ENCODE results near the gene CASP8. TPM values are rescaled to one million over a fixed set of nuclear protein-coding genes. Genes with fewer than 3 reads are reported as not detected.

The CASP8 gene
- total and polyA plus RNA-seq, 2 donors (not counting 3 experiments of a cell fraction or from before 2014, with no cell fraction given), result 5.3 to 5.8 TPM

DNA sequence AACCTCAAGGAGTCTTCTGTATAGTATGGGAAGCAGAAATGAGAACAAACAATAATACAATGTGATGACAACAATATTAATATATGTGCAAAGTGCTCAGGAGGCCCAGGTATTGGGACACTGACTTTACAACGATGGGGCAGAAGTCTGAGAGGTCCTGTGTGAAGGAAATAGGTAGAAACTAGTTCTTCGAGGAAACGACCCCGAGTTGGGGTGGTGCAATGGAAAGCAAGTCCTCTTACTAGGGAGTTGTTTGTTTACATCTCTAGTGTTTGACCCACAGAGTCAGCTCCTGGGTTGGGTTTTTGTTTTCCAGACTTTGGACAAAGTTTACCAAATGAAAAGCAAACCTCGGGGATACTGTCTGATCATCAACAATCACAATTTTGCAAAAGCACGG lies 16.2 kb downstream of the CASP8 start:
- Histone ChIP-seq H3K4me1 (ENCODE audit: control insufficient read depth, extremely low read depth, insufficient read depth, low read length) (no peaks in the 10 kb centered on the region), H3K27ac (ENCODE audit: insufficient read depth, low read depth, low read length) (no peak overlapping the region), H3K9ac (replicated peaks; ENCODE audit: extremely low read depth, insufficient read depth, low read length) (no peak overlapping the region), H3K36me3 (ENCODE audit: control insufficient read depth in 2 of 2, extremely low read depth in 1 of 2, insufficient read depth in 2 of 2, low read length in 2 of 2) (no peaks in the 10 kb centered on the region), H3K79me2 (ENCODE audit: control insufficient read depth, insufficient read depth, low read length) (no peaks in the 10 kb centered on the region), H3K9me1 (replicated peaks; ENCODE audit: control insufficient read depth, extremely low read depth, insufficient read depth, low read length) (no peaks in the 10 kb centered on the region), H4K20me1 (replicated peaks; ENCODE audit: control insufficient read depth, extremely low read depth, insufficient read depth, low read length) (no peaks in the 10 kb centered on the region), H2AFZ (ENCODE audit: low read depth, low read length) (no peak overlapping the region), H3K4me3 (replicated peaks in 1 of 3; ENCODE audit: insufficient read depth in 1 of 3, low read depth in 1 of 3, low read length in 3 of 3) (no peak overlapping the region), H3K27me3 (ENCODE audit: control insufficient read depth in 2 of 2, insufficient read depth in 2 of 2, low read length in 2 of 2) (no peaks in the 10 kb centered on the region), H3K9me3 (replicated peaks; ENCODE audit: control insufficient read depth, insufficient read depth, low read length) (no peaks in the 10 kb centered on the region), H3K4me2 (ENCODE audit: insufficient read depth, low read length) (no peak overlapping the region)
- BruUV-seq (replicated peaks), result no TSS peak
- dilution Hi-C loops (cut with MboI; ENCODE audit: extremely low pct_ligation_motif_present, low sequenced_read_pairs), result no loop called here
- no peak for TF ChIP-seq MYC (IDR thresholded peaks at IDR 0.05; ENCODE audit: low read depth, low read length)
- TF ChIP-seq, protein P1, sequence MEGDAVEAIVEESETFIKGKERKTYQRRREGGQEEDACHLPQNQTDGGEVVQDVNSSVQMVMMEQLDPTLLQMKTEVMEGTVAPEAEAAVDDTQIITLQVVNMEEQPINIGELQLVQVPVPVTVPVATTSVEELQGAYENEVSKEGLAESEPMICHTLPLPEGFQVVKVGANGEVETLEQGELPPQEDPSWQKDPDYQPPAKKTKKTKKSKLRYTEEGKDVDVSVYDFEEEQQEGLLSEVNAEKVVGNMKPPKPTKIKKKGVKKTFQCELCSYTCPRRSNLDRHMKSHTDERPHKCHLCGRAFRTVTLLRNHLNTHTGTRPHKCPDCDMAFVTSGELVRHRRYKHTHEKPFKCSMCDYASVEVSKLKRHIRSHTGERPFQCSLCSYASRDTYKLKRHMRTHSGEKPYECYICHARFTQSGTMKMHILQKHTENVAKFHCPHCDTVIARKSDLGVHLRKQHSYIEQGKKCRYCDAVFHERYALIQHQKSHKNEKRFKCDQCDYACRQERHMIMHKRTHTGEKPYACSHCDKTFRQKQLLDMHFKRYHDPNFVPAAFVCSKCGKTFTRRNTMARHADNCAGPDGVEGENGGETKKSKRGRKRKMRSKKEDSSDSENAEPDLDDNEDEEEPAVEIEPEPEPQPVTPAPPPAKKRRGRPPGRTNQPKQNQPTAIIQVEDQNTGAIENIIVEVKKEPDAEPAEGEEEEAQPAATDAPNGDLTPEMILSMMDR (IDR thresholded peaks at IDR 0.05; ENCODE audit: extremely low read depth in 1 of 2, insufficient read depth in 1 of 2, low read depth in 1 of 2, low read length in 2 of 2), result no peak
- TF ChIP-seq JUN (IDR thresholded peaks at IDR 0.05; ENCODE audit: borderline replicate concordance, insufficient read depth, insufficient read length, low read depth), result no peak
- TF ChIP-seq POLR2A (IDR thresholded peaks at IDR 0.05; ENCODE audit: low read depth, low read length), result no peak
- TF ChIP-seq, protein P2, sequence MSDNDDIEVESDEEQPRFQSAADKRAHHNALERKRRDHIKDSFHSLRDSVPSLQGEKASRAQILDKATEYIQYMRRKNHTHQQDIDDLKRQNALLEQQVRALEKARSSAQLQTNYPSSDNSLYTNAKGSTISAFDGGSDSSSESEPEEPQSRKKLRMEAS (IDR thresholded peaks at IDR 0.05; ENCODE audit: insufficient read depth, insufficient read length), result no peak
- TF ChIP-seq GATA2 (IDR thresholded peaks at IDR 0.05; ENCODE audit: insufficient read depth, insufficient read length, low read depth, low read length), result no peak
- no peak for TF ChIP-seq FOS (IDR thresholded peaks at IDR 0.05; ENCODE audit: borderline replicate concordance, insufficient read depth, low read length)
- no peak for TF ChIP-seq POLR2AphosphoS5 (IDR thresholded peaks at IDR 0.05; ENCODE audit: insufficient read depth, low read depth, low read length)
- no peak for TF ChIP-seq EZH2 (IDR thresholded peaks at IDR 0.05; ENCODE audit: borderline replicate concordance, low read depth, low read length, severe bottlenecking)
- FAIRE-seq (no peak), DNase-seq (ENCODE audit: low read depth, low spot score) (no peak)
- CTCF ChIA-PET, result interaction anchor here (1.7 kb wide), 1 partner anchor 44 kb away, joined by 7 read pairs; no protein-coding TSS in a partner anchor
- POLR2A ChIA-PET, result no interaction called here
- intact Hi-C loops (cut with micrococcal nuclease), result no loop called here
